EH (cell line): Measurements from ENCODE around the gene HOXD11.

Experiments
- DNase-seq: peaks from one replicate; pipeline ENCODE4 v3.0.0-alpha.2; 2015; ENCODE audit warnings: low read depth

Gene HOXD11

DNA sequence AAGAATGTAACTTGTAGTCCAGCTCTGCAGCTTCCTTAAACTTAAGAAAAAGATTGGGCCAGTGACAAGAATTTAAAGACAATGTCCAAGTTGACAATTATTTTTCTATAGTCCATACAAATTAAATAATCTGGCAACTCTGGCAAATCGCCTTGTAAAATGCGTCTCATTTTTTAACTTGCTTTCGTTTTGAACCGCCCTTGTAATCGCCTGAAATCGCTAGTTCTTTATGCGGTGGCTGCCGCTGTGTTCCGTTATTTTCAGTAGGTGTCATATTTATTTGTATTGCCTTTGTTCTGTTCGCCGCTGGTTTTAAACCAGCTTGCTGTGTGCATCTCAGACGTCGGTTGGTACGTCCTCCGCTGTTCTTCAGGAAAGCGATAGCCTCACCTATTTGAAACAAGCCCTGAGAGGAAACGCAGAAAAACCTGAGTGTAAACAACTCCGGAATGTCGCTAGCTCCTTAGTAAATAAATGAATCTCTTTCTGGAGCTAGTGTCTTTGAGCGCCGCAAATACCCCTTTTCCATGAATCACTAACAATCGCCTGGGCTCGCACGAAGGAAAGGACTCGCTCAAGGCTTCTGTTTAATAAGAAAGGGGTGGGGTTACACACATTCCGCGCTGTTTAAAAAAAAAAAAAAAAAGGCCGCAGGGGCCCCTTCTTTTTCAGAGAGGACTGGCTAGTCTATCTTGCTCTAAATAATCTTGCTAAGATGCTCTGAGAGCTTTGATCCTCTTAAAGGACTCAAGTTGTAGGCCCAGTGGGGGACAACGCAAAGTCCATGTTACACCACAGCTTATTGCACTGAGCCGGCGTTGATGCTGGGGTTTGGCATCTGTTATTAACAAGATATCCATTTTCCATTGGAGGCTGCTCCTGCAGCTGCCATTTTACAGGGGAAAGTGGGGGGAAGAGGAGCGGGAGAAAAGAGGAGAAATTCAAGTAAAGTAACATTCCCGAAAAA, 25.4 kb downstream of the HOXD11 start:
- peak; percentile 9 for DNase-seq

DNA sequence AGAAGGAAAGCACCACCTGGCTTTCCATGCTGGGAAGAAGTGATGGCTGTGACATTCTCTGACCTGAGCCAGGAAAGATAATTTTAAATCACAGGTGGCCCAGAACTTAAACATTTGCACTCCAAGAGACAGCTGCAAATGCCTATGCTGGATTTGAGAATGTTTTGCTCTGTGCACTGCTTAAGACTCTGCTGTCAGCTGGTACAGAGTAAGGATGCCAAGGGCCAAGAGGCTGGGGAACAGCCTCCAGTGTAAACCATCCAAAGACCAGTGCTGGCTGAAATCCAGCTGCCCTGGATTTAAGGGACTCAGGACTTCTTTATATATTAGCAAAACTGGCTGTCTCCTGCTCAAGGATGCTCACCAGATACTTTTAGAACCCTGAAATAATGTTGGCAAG, 26.3 kb downstream of the HOXD11 start:
- DNase-seq: no peak

DNA sequence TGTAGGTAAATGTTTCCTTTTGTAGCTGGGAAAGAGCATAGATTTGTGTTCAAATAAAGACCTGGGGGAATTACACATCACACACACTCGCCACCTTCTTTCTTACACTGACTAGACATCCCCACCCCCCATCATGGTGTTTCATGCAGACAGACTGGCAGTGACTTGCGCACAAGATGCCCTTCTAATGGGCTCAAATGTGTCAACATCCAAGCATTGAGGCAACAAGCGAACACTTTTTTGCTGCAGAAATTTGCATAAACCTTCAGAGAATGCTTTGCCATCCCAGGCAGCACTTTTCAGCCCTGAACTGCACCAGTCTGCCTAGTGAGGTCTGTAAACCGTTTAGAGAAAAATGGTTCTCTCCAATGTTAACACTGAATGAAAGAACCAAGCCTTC, 27.0 kb downstream of the HOXD11 start:
- DNase-seq: no peak

DNA sequence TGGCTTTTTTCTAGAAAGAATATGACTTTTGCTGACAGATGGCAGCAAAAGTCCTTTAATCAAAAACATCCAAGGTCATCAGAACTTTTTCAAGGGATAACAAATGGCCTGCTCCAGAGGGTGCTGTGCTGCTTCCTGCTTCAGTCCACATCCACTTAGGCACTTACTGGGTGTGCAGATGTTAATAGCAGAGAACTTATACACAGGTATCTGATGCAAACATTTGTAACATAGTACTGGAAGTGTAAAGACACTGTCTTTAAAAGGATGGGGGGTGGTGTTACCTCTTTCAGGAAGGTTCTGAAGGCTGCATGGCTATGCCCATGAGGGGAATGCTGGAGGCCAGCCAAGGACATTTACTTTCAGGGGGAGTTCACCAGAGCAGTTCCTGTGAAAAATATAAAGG, 28.0 kb downstream of the HOXD11 start:
- DNase-seq: peak; percentile 31

DNA sequence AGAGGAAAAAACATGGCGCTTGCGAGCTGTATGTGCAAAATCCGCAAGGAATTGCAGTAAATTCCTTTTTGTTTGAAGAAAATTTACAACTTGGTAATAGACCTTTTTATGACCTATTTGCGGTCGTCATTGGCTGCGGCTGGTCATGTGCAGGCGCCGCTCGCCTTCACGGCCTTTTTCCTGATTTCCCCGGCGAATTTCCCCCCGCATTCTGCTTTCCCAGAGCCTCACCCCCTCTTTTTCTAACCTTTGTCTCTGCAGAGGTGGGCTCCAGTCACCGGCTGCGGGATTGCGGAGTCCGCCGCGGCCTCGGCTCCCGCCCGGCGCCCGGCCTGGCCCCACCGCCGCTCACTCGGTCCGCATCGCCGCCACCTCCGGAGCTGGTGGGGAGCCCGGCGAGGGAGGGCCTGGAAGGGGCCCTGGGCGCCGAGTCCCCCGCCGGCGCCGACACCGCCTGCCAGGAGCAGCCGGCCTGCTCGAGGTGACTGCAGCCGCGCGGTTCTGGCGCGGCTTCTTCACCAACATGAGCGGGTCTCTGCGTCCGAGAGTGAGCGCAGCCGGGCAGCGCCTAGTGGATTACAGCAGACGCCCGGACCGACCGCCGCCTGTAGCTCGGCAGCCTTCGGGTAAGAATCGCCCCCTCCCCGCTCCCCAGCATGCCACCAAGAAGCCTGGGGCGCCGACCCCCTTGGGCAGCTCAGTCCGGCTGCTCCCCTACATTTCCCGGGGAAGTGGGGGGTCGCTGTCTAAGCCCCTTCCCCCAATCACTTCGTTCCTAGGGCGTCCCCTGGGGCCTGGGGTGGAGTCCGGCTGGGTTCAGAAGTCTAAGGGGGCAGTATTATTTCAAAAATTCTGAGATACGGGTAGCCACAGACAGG, 29.5 kb downstream of the HOXD11 start:
- DNase-seq: peak; percentile 35

DNA sequence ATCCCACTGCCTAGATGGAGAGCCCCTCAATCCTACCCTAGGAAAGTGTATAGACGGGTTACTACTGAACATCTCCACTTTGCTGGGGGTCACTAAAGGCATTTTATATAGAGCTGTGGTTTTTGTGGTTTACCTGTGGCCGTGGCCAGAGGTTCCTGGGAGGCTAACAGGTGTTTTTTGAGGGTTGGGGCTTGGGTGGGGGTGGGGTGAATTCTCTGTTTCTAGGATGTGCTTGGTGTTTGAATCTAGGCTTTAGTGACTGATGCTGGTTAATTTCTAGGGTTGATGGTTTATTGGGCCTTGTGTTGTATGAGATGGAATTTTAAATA, 30.1 kb downstream of the HOXD11 start:
- DNase-seq: no peak

DNA sequence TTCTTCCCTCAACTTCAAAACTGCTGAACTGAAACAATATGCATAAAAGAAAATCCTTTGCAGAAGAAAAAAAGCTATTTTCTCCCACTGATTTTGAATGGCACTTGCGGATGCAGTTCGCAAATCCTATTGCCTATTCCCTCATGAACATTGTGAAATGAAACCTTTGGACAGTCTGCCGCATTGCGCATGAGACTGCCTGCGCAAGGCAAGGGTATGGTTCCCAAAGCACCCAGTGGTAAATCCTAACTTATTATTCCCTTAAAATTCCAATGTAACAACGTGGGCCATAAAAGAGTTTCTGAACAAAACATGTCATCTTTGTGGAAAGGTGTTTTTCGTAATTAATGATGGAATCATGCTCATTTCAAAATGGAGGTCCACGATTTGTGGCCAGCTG, 30.8 kb downstream of the HOXD11 start:
- no peak for DNase-seq

DNA sequence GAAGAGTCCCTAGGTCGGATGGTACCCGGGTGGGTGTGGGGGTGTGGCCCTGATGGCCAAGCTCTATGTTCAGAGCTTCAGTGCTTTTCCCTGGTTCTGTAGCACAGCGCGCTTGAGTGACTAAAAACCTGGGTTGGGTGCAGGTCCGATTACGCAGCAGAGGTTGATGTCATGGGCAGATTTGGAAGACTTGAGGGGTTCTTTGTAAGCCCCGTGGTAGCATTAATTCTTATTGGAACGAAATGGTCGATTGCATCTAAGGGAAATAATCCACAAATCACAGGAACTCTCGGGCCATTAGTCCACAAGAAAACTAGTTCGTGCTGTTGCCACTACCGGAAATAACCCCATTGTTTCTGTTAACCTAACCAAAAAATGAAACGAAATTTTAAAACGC, 31.4 kb downstream of the HOXD11 start:
- DNase-seq: no peak

DNA sequence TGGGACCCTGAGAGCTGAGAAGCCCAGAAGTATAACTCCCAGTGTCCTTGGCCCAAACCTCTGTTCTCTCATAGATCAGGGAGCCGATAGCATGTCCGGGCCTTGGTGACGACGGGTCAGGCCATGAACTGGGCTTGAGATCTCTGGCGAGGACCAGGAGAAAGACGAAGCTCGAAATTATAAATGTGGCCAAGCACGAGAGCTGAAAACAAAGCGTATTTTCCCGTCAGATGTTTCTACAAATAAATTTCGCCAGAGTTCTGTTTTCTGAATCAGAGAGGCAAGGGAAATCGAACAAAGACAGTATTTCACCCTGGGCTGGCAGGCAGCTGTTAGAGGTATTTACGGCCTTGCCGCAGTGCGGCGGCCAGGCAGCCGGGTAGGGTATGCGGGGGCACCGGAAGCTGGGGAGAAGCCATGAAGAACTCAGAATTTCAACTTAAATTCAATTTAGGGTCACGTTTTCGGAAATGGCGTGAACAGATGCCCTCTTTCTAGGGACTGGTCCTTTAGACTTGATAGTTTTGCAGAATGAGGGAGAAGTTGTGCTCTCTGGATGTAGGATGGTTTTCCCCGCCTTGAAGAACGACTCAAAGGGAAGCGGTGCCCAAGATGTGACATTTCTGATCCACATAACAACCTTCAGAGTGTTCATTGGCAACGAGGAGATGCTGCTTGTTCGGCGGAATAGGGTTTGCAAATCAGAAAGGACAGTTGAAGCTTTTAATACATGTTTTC, 32.0 kb downstream of the HOXD11 start:
- no peak for DNase-seq

DNA sequence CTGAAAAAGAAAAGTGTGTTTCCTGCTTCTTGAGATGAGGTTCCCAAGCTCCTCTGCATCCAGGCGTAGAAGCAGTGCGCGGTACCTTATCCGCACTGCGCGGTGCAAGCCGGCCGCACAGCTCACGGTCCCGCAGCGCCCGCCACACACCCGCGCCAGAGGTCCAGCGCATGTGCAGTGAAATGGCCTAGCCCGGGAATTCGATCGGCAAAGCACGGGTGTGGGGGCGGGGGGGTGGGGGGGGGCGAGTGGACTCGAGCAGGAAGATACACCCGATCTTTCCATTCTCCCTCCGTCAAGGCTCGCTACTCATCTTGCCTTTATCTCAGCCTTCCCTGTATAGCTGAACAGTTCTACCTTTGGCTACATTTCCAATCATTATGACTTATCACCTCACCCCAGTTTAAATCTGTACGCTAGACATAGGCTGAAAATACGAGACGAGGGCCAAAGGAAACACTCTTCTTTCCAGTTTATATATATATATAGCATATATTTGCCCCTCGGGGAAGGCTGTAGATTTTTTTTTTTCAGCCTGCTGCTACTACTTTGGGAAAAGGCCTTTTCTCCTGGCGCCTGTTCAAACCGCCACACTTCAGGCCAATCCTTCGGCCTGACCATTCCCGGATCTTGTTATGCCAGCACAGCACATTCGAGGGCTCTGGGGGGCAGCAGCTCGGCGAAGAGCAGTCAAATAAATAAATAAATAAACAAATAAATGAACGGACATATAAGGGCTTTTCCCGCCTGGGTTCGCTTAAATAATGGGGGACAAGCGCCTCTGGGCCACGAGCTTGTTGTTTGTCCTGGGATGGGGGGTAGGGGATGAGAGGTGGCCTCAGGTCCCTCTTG, 32.8 kb downstream of the HOXD11 start:
- peak; percentile 10 for DNase-seq

DNA sequence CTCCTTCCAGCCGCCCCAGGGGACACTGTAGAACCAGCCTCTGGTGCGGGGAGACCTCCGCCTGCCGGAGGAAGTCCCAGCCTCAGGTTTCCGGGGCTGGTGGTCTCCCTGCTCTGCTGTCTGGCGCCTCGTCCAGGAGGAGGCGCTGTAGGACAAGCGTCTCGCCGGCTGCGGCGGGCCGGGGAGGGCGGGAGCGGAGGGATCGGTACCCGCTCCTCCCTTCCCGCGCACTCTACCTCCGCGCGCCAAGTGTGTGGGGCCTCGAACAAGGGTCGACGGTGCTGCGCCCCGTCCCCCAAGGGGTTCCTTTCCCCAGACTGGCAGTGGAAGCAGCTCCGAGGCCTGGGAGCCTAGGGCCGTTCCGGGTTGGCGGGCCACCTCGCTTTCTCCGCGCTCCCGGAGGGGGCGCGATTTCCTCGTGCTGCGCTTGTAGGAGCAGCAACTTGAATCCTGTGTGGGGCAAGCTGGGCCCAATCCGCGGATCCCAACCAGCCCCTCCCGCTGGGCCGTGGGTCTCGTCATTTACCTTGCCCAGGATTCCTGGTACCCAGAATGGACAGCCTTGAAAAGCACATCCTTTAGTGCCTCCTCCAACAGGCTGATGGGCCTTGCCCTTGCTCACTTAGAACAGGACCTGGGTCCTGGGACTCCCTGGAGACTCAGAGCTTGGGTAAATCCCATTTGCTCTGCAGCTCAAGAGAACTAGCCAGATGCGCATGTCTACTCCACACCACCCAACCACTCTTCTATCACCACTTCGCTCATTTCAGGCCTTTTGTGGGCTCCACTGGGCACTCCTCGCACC, 33.6 kb downstream of the HOXD11 start:
- DNase-seq: peak; percentile 67

DNA sequence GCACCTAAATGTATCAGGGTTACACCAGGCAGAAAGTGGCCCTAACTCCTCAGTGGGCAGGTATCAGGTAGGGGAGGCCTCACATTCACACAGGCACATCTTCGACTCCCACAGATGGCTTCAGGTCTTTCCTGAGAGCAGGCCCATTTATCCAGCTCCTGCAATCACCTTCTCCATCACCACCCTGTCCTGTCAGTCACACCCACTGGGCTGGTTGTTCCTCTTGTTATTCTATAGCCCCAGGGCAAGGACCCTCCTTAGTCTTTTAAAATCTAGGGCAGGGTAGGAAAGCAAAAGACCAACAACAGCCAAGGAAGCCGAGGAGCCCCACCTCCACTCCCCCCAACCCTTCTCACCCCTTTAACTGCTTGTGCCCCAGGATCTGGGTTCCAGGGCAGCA, 35.2 kb downstream of the HOXD11 start:
- DNase-seq: no peak

DNA sequence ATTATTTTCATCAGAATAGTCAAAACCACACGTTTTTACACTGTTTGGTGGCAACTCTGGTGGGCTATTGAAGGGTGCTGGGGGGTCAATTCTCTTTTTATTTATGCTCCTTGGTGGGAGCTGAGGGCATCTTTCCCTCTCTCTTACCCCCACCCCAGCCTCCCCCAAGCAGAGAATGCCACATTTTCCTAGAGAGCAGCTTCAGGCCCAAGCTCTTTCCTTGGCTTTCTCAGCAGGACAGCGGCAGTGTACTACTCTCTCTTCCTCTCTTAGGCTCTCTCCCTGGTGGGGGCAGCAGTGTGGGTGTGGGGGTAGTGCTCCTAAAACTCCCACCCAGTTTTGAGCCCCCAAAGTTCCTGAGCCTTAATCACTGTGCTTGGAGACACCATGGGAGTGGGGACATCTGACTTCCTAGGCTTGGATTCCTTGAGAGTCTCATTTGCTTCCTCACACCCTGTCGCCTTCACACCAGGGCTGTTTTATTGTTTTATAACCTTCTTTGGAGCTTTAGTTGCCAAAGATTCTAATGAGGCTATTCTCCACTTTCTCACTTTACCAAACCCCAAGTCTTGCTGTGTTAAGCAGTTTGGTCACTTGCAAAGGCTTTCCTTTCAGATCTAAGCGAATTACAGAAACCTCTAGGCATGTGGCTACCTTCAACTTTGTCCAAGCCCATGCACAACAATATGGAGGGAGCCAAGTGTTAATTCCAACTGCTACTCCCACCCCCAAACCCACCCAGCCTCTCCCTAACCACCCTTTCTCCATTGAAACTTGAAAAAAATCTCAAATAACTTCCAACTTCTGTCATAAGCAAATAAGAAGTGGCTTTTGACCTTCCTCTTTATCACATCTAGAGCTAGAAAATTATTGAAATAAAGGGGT, 38.2 kb downstream of the HOXD11 start:
- DNase-seq: no peak

DNA sequence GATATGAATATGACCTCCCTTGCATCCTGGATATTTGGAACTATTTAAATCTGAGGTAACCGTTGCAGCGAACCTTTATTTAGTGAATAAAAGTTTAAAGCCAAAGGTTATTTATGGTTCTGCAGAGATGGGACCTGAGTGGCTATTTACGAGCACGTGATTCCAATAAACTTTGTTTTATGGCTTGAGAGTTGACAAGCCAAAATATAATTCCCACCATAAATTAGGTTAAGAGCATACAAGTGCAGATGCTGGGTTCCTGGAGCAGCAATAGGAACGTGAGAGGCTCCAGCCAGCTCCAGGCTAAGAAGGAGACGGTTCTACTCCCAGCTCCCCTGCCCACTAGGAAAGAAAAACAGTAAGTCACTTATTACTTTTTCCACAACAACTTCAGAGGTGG, 39.0 kb downstream of the HOXD11 start:
- no peak for DNase-seq

DNA sequence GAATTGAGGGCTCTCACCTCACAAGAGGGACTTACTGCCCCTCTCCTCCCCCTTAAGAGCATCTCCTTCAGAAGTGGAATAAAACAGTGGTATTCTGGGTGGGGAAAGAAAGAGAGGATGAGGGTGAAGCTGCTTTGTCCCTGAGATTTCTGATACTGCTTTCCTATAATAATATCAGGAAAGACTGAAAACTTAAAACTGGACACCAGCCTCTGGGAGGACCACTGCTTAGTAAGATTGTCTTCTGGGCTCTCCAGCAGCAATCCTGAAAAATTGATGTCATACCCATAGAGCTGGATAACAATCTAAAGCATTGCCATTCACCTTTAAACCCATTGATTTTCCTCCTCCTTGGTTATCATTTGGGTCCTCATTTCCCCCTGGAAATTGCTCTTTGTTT, 39.6 kb downstream of the HOXD11 start:
- DNase-seq: no peak

DNA sequence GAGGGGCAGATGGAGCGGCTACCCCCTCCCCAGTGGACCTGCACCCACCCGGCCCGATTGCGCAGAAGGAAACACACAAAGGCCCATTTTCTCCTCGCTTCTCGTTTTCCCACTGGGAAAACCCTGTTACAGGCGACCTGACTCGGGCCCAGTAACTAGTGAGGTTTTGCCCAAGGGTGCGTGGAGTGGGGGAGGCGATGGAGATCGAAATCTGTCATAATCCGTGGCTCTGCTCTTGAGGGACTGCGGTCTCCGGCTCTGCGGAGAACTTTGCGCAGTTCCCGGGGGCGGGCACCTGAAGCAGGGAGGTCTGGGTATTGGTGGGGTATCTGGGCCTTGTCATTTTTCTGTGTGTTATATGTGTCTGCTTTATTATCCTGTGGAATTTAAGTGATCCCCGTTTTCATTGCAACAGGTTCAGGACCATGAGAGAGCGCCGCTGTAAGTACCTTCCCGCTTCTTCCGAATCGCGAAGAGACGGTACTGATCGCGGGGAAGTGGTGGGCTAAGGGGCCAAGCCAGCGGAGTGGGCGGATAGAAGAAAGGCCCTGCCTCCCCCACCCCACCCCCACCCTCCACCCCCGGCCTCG, 40.2 kb downstream of the HOXD11 start:
- no peak for DNase-seq

DNA sequence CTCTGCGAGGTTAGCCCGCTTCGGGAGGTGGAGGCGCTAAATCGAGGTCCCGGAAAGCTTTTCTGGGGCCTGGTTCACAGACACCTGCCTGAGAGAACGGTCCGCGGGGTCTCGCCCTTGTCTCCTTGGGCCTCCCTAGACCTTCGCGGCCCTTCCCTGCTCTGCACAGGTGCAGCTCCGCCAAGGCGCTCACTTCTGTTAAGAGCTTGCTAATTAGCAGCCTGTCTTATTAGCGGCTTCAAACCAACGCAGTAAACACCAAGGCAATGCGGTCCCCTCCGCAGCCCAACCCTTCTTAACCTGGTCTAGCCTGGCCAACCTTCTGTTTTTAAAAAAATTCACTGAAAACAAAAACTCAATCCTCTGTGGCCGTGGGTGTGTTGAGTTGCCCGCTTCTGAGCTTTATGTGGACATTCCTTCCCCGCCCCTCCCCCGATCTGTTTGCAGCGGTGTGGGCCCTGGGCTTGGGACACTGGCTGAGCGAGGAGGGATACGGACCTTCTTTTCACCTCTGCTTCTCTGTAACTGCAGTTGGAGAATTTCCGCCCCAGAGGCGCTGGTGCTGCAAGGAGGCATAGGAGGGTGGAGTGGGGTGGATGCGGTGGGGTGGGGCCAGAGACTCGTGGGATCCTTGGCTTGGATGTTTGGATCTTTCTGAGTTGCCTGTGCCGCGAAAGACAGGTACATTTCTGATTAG, 40.9 kb downstream of the HOXD11 start:
- DNase-seq: no peak

DNA sequence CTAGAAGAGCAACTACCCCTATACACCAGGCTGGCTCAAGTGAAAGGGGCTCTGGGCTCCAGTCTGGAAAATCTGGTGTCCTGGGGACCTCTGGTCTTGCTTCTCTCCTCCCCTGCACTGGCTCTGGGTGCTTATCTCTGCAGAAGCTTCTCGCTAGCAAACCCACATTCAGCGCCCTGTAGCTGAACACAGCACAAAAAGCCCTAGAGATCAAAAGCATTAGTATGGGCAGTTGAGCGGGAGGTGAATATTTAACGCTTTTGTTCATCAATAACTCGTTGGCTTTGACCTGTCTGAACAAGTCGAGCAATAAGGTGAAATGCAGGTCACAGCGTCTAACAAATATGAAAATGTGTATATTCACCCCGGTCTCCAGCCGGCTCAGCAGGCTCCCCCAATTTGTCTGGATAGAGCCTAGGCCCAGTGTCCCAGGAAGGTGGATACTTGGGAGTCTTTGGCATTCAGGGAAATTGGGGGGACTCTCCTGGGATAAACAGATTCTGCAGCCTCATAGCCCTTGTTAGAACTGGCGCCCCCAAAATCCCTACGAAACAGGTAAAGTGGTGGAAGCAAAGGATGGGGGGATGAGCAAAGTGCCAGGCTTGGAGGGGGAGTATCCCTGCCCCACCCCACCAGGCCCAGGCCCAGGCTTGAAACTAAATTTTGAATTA, 41.8 kb downstream of the HOXD11 start:
- no peak for DNase-seq
